Choroid plexus epithelial cell (primary cell): ENCODE results near the gene MDC1.

Experiments
- DNase-seq: peaks from one replicate; pipeline ENCODE4 v3.0.0-alpha.2; 2010; ENCODE audit warnings: low read depth
- H3K4me3 ChIP-seq: 2 replicates; pipeline ENCODE4 v1.5.1; 2011; ENCODE audit warnings: low read depth, mild to moderate bottlenecking, control low read depth, low read length, moderate library complexity
- CTCF ChIP-seq: conservative IDR thresholded peaks from 2 replicates; pipeline ENCODE4 v1.5.1; 2011; ENCODE audit warnings: low read depth, mild to moderate bottlenecking, control low read depth, inconsistent platforms, low read length, moderate library complexity

The MDC1 gene

GRCh38 chr6:30657454-30657853 lies 59.6 kb downstream of the MDC1 start:
- no peak for TF ChIP-seq CTCF
- no peak overlapping the region for H3K4me3 ChIP-seq
- DNase-seq, result no peak

DNA sequence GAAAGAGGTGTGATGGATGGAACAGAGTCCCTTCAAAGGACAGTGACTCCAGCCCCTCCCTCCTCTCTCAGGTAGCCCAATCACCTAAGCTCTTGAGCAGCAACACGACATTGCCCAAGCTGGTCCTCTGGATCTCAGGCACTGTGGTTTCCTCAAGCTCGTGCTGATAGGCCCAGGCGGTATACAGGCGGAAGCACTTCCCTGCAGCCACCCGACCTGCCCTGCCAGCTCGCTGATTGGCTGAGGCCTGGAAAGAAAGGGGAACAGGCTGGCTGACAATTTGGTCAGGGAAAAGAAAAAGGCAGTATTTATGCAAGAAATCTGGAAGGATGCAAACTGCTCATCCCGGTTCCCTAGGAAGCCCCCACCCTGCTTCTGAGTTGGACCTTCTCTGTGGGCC lies 60.6 kb downstream of the MDC1 start:
- no peak for TF ChIP-seq CTCF
- DNase-seq, result no peak

DNA sequence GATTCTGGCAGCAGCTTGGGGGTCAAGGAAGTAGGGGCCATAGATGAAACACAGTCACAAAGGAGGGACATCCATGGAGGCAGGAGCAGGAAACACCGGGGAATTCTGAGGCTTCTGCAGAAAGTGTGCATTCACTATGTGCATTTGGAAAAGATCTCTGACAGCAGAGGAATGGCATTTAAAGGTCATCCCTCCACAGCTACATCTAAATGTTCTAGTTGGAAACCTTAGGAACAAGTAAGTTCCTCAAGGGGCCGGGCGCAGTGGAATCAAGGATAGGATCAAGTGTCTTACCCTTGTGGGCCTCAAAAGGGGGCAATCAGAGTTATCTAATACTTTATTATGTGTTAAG lies 61.4 kb downstream of the MDC1 start:
- H3K4me3 ChIP-seq, result no peak overlapping the region
- no peak for TF ChIP-seq CTCF
- DNase-seq, result peak; percentile 33

More for the DNA sequence above, 60.6 kb downstream of the MDC1 start:
- no peak overlapping the region for H3K4me3 ChIP-seq

GRCh38 chr6:30654798-30655742 lies 62.0 kb downstream of the MDC1 start:
- H3K4me3 ChIP-seq, result no peak overlapping the region
- no peak for DNase-seq
- no peak for TF ChIP-seq CTCF

- DNase-seq, result no peak
- no peak for TF ChIP-seq CTCF
- no peak overlapping the region for H3K4me3 ChIP-seq
These were observed 65.9 kb downstream of the MDC1 start for GRCh38 chr6:30651143-30651542.
